GM23338 (cell line): ENCODE data around the gene TEKTIP1. TPM values are rescaled to one million over a fixed set of nuclear protein-coding genes. Genes with fewer than 3 reads are reported as not detected.

Experiments
- ATAC-seq: fragments of 200-7000 bp; cut with Tn5 transposase; 3 replicates; pipeline ENCODE4 v1.9.1; 2020
- DNase-seq: peaks from one replicate; pipeline ENCODE4 v3.0.0-alpha.2; 2015; ENCODE audit warnings: low spot score
- H2AFZ ChIP-seq: fragments of 200-600 bp; sonication (generic); 2 replicates; pipeline ENCODE4 v1.8.0; 2016; ENCODE audit warnings: antibody characterized with exemption, mild to moderate bottlenecking, moderate library complexity
- H3F3A ChIP-seq: fragments of 200-600 bp; sonication (generic); replicated peaks from 2 replicates; pipeline ENCODE4 v1.8.0; 2017; ENCODE audit warnings: antibody characterized with exemption, mixed run types, low read depth
- H3K27ac ChIP-seq: fragments of 200-600 bp; sonication (generic); 2 replicates; pipeline ENCODE4 v1.6.1; 2016; ENCODE audit warnings: low read depth
- H3K27me3 ChIP-seq: fragments of 200-600 bp; sonication (generic); 2 replicates; pipeline ENCODE4 v1.8.0; 2016; ENCODE audit warnings: mild to moderate bottlenecking, mixed run types, moderate library complexity; ENCODE audit not compliant: insufficient read depth
- H3K36me3 ChIP-seq: fragments of 200-600 bp; sonication (generic); 2 replicates; pipeline ENCODE4 v1.8.0; 2016; ENCODE audit warnings: mild to moderate bottlenecking; ENCODE audit not compliant: insufficient read depth
- H3K4me1 ChIP-seq: fragments of 200-600 bp; sonication (generic); 2 replicates; pipeline ENCODE4 v1.8.0; 2016; ENCODE audit warnings: mild to moderate bottlenecking, moderate library complexity; ENCODE audit not compliant: insufficient read depth
- H3K4me2 ChIP-seq: fragments of 200-600 bp; sonication (generic); 2 replicates; pipeline ENCODE4 v1.7.1; 2017; ENCODE audit warnings: mixed run types
- H3K4me3 ChIP-seq: fragments of 200-600 bp; sonication (generic); 2 replicates; pipeline ENCODE4 v1.6.1; 2016; ENCODE audit warnings: mixed run types
- H3K79me2 ChIP-seq: fragments of 200-600 bp; sonication (generic); replicated peaks from 2 replicates; pipeline ENCODE4 v1.8.0; 2017; ENCODE audit warnings: mild to moderate bottlenecking; ENCODE audit not compliant: insufficient read depth
- H3K9me2 ChIP-seq: fragments of 200-600 bp; sonication (generic); 2 replicates; pipeline ENCODE4 v1.8.0; 2017; ENCODE audit not compliant: insufficient read depth
- H4K20me1 ChIP-seq: fragments of 200-600 bp; sonication (generic); replicated peaks from 2 replicates; pipeline ENCODE4 v1.8.0; 2017; ENCODE audit warnings: mild to moderate bottlenecking; ENCODE audit not compliant: insufficient read depth
- H3K27ac Mint-ChIP-seq: 2 replicates; pipeline ENCODE4 v1.8.0; 2020; ENCODE audit warnings: inconsistent platforms, mild to moderate bottlenecking, moderate library complexity, mixed read lengths
- H3K27me3 Mint-ChIP-seq: 3 replicates; pipeline ENCODE4 v1.8.0; 2022; ENCODE audit warnings: low read depth, mild to moderate bottlenecking, moderate library complexity, mixed read lengths, inconsistent platforms; ENCODE audit not compliant: insufficient read depth, poor library complexity
- H3K36me3 Mint-ChIP-seq: 3 replicates; pipeline ENCODE4 v1.8.0; 2021; ENCODE audit warnings: low read depth, mild to moderate bottlenecking, inconsistent platforms, moderate library complexity, mixed read lengths
- H3K4me1 Mint-ChIP-seq: 3 replicates; pipeline ENCODE4 v1.8.0; 2020; ENCODE audit warnings: mild to moderate bottlenecking, inconsistent platforms, mixed read lengths
- H3K4me3 Mint-ChIP-seq: 3 replicates; pipeline ENCODE4 v1.8.0; 2021; ENCODE audit warnings: moderate library complexity, mild to moderate bottlenecking, inconsistent platforms, mixed read lengths
- H3K9me3 Mint-ChIP-seq: 3 replicates; pipeline ENCODE4 v1.8.0; 2020; ENCODE audit warnings: moderate library complexity, mild to moderate bottlenecking, inconsistent platforms, mixed read lengths
- CREB1 ChIP-seq: fragments of 250-450 bp; sonication (Bioruptor Pico); IDR thresholded peaks from 2 replicates; pipeline ENCODE4 v1.5.0; 2020; ENCODE audit warnings: low read depth, mild to moderate bottlenecking, moderate library complexity
- ETS1 ChIP-seq: IDR thresholded peaks from 2 replicates; pipeline ENCODE4 v1.6.1; 2016; ENCODE audit warnings: antibody characterized with exemption
- EZH2 ChIP-seq: fragments of 200-600 bp; sonication (generic); IDR thresholded peaks from one replicate; pipeline ENCODE4 v1.8.0; 2017; ENCODE audit warnings: antibody characterized with exemption, mild to moderate bottlenecking, low read depth; ENCODE audit not compliant: unreplicated experiment
- POLR2AphosphoS5 ChIP-seq: IDR thresholded peaks from 2 replicates; pipeline ENCODE4 v1.6.1; 2016; ENCODE audit warnings: antibody characterized with exemption, low read depth
- REST ChIP-seq: IDR thresholded peaks from one replicate; pipeline ENCODE4 v1.6.1; 2018; ENCODE audit warnings: antibody characterized with exemption; ENCODE audit not compliant: unreplicated experiment
- STAT1 ChIP-seq: IDR thresholded peaks from one replicate; pipeline ENCODE4 v1.6.1; 2016; ENCODE audit warnings: antibody characterized with exemption; ENCODE audit not compliant: unreplicated experiment
- polyA plus RNA-seq: library from polyadenylated mRNA; unstranded; fragments of >200 nt; fragmentation: Nextera tagmentation; extraction: Ambion mirVana; gene quantifications from 2 replicates; pipeline ENCODE4 v1.2.1, GENCODE V29; 2016
- total RNA-seq: library from RNA; depleted of rRNA; stranded (reverse); fragments of >200 nt; shearing (Covaris generic); gene quantifications from 2 replicates; pipeline ENCODE4 v1.2.3, GENCODE V29; 2014

The TEKTIP1 gene
- total and polyA plus RNA-seq, 2 experiments from 2014 or later, result not detected

GRCh38 chr19:3500429-3501101, 38.4 kb upstream of the TEKTIP1 start, which contains the start of gene DOHH:
TSS of gene DOHH (minus strand) at chr19:3500674. CDS start at chr19:3496814, 3,860 bp downstream.
- peaks cover 4% of the 10 kb centered on the region; the same call in 1 of the 3 replicates for H3K9me3 Mint-ChIP-seq
- Histone ChIP-seq H4K20me1 (peaks cover 5% of the 10 kb centered on the region; the same call in 1 of the 2 replicates), H3K4me2 (peak within 1 kb of the TSS; percentile 92), H3K79me2 (peaks cover 27% of the 10 kb centered on the region), H3K9me2 (no peaks in the 10 kb centered on the region), H3K4me3 (peak within 1 kb of the TSS; percentile 99), H3K27me3 (no peaks in the 10 kb centered on the region), H3K36me3 (peaks cover 5% of the 10 kb centered on the region; the same call in 1 of the 2 replicates), H3K4me1 (peaks cover 17% of the 10 kb centered on the region), H3K27ac (peak within 1 kb of the TSS; percentile 86), H2AFZ (peak within 1 kb of the TSS; percentile 1; the same call in 1 of the 2 replicates), H3F3A (0 out of 2 replicates have a peak, but pooled peaks cover 3% of the 10 kb centered on the region)
- peak within 1 kb of the TSS; percentile 100 for H3K27ac Mint-ChIP-seq
- H3K4me3 Mint-ChIP-seq, result peak within 1 kb of the TSS; percentile 87
- peaks cover 13% of the 10 kb centered on the region for H3K4me1 Mint-ChIP-seq
- peak; percentile 93 for ATAC-seq
- H3K36me3 Mint-ChIP-seq, result peaks cover 25% of the 10 kb centered on the region
- H3K27me3 Mint-ChIP-seq, result peaks cover 7% of the 10 kb centered on the region
- peak; percentile 98 for DNase-seq
- TF ChIP-seq POLR2AphosphoS5, result peak; percentile 83
- no peak for TF ChIP-seq EZH2
- TF ChIP-seq CREB1 (CRISPR knock-in tag), result peak; percentile 18; the same call in 1 of the 2 replicates

DNA sequence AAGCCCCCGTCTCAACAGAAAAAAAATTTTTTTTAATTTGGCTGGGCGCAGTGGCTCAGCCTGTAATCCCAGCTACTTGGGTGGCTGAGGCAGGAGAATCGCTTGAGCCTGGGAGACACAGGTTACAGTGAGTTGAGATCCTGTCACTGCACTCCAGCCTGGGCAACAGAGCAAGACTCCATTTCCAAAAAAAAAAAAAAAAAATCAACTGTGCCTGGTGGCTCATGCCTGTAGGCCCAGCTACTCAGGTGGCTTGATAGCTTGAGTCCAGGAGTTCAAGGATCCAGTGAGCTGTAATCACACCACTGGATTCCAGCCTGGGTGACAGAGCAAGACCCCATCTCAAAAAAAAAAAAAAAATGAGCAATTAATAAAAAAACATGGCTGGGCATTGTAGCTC, 37.2 kb upstream of the TEKTIP1 start:
- peaks cover 5% of the 10 kb centered on the region; the same call in 1 of the 2 replicates for H4K20me1 ChIP-seq
- TF ChIP-seq EZH2, result no peak
- Mint-ChIP-seq H3K27me3 (peaks cover 9% of the 10 kb centered on the region), H3K4me3 (no peak overlapping the region), H3K4me1 (peaks cover 13% of the 10 kb centered on the region), H3K36me3 (peaks cover 17% of the 10 kb centered on the region), H3K9me3 (peaks cover 4% of the 10 kb centered on the region; the same call in 1 of the 3 replicates), H3K27ac (no peak overlapping the region)
- H3F3A ChIP-seq, result 0 out of 2 replicates have a peak, but pooled peaks cover 2% of the 10 kb centered on the region
- no peak overlapping the region for H3K4me2 ChIP-seq
- H3K36me3 ChIP-seq, result no peaks in the 10 kb centered on the region
- H3K27ac ChIP-seq, result no peak overlapping the region
- H3K4me3 ChIP-seq, result no peak overlapping the region
- H3K27me3 ChIP-seq, result no peaks in the 10 kb centered on the region
- no peak for ATAC-seq
- no peak overlapping the region for H2AFZ ChIP-seq
- no peak for DNase-seq
- H3K4me1 ChIP-seq, result peaks cover 17% of the 10 kb centered on the region
- H3K79me2 ChIP-seq, result peaks cover 27% of the 10 kb centered on the region
- H3K9me2 ChIP-seq, result no peaks in the 10 kb centered on the region

DNA sequence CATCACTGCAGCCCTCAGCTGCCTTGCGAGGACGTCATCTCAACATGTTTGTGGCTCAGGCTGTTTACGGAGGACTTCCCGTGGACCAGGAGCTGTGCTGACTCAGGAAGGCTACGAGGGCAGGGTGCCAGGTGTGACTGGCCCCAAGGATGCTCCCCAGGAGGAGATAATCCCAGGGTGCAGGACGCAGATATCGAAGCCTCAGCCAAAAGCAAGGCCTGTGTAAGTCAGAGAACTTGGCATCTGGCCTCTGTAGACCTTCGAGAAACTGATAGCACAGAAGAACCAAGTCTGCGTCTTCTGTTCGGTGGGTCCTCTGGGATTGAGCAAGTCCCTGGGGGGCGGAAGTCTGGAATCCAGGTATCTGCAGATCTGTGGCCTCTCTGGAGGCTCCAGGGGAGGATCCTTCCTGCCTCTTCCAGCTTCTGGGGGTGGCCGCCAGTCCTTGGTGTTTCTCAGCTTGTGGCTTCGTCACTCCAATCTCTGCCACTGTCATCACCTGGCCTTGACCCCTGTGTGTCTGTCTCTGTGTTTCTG, 35.9 kb upstream of the TEKTIP1 start:
- no peak overlapping the region for H2AFZ ChIP-seq
- H3K4me2 ChIP-seq, result no peak overlapping the region
- peaks cover 22% of the 10 kb centered on the region for H3K79me2 ChIP-seq
- 0 out of 2 replicates have a peak, but pooled peaks cover 2% of the 10 kb centered on the region for H3F3A ChIP-seq
- Mint-ChIP-seq H3K27me3 (peaks cover 16% of the 10 kb centered on the region), H3K4me1 (peaks cover 13% of the 10 kb centered on the region), H3K4me3 (no peak overlapping the region), H3K27ac (no peak overlapping the region), H3K9me3 (peaks cover 4% of the 10 kb centered on the region; the same call in 1 of the 3 replicates), H3K36me3 (peaks cover 4% of the 10 kb centered on the region)
- H3K9me2 ChIP-seq, result no peaks in the 10 kb centered on the region
- no peak overlapping the region for H3K4me3 ChIP-seq
- DNase-seq (no peak), ATAC-seq (no peak)
- H3K36me3 ChIP-seq, result no peaks in the 10 kb centered on the region
- H4K20me1 ChIP-seq, result peaks cover 5% of the 10 kb centered on the region; the same call in 1 of the 2 replicates
- no peak for TF ChIP-seq ETS1
- no peak for TF ChIP-seq STAT1
- TF ChIP-seq REST, result no peak
- no peak overlapping the region for H3K27ac ChIP-seq
- peaks cover 24% of the 10 kb centered on the region for H3K4me1 ChIP-seq
- no peaks in the 10 kb centered on the region for H3K27me3 ChIP-seq
